Gastrocnemius medialis (tissue), 4 donors: ENCODE measurements around the gene HNRNPDL. TPM values are rescaled to one million over a fixed set of nuclear protein-coding genes. Genes with fewer than 3 reads are reported as not detected.

Experiments used
- ATAC-seq, 2 donors: fragments of 150-250 bp; one replicate each; pipeline ENCODE4 v1.9.1; 2016
- DNase-seq, 2 donors: peaks; one replicate each; pipeline ENCODE4 v3.0.0-alpha.2; 2019
- H3K27ac ChIP-seq, 4 donors: fragments of 200-600 bp; sonication (generic); 1 replicate in 1 of 4; 2 replicates in 3 of 4; pipeline ENCODE4 v1.5.1; 2016 to 2018; ENCODE audit warnings: mild to moderate bottlenecking in 2 of 4, moderate library complexity in 1 of 4
- H3K27me3 ChIP-seq, 3 donors: fragments of 200-600 bp; sonication (generic) in 2 of 3; 1 replicate in 1 of 3; 2 replicates in 2 of 3; pipeline versions ENCODE4 v1.5.1 to v1.6.0; 2016 to 2019; ENCODE audit warnings: mild to moderate bottlenecking in 1 of 3, moderate library complexity in 1 of 3
- H3K36me3 ChIP-seq, 2 donors: fragments of 200-600 bp; sonication (generic) in 1 of 2; one replicate each; pipeline ENCODE4 v1.5.1; 2017 to 2018
- H3K4me1 ChIP-seq, 2 donors: fragments of 200-600 bp; sonication (generic) in 1 of 2; one replicate each; pipeline ENCODE4 v1.5.1; 2016 to 2017; ENCODE audit warnings: mild to moderate bottlenecking in 2 of 2
- H3K4me3 ChIP-seq, 4 donors: fragments of 200-600 bp; sonication (generic) in 3 of 4; 1 replicate in 1 of 4; 2 replicates in 3 of 4; pipeline ENCODE4 v1.5.1; 2016 to 2019; ENCODE audit warnings: mild to moderate bottlenecking in 2 of 4
- H3K9me3 ChIP-seq, 3 donors: fragments of 200-600 bp; sonication (generic) in 2 of 3; 1 replicate in 1 of 3; 2 replicates in 2 of 3; pipeline ENCODE4 v1.5.1; 2016 to 2019
- CTCF ChIP-seq, 5 experiments: fragments of 450-650 bp in 3 of 5; fragments of 200-600 bp in 2 of 5; sonication (generic) in 2 of 5; IDR thresholded peaks in 4 of 5; conservative IDR thresholded peaks in 1 of 5; 1 replicate in 4 of 5; 2 replicates in 1 of 5; pipeline ENCODE4 v1.5.1; 2016 to 2019; ENCODE audit warnings: antibody characterized with exemption in 5 of 5, mild to moderate bottlenecking in 3 of 5, moderate library complexity in 3 of 5
- POLR2A ChIP-seq, 2 donors: fragments of 450-650 bp; IDR thresholded peaks; one replicate each; pipeline ENCODE4 v1.6.1; 2017; ENCODE audit warnings: antibody characterized with exemption in 2 of 2, mild to moderate bottlenecking in 2 of 2, moderate library complexity in 2 of 2
- in situ Hi-C, 4 donors: fragments of 200-750 bp; cut with MboI; loops; one replicate each; pipeline versions ENCODE4 v1.15.0 to v1.8.0; 2017; ENCODE audit warnings: low sequenced_read_pairs in 4 of 4
- intact Hi-C: fragments of 100-400 bp; cut with DNase I; formaldehyde crosslinking; loops from one replicate; pipeline ENCODE4 v1.15.1; 2023; ENCODE audit warnings: low total_unique reads
- total RNA-seq, 4 donors: library from RNA; depleted of rRNA; stranded (reverse); fragments of >200 nt; gene quantifications; one replicate each; pipeline versions ENCODE4 v1.1.0 to v1.2.3, GENCODE V29; 2016

HNRNPDL gene
- total RNA-seq, 4 donors from 2014 or later = 151 to 275 (median 226) TPM

DNA sequence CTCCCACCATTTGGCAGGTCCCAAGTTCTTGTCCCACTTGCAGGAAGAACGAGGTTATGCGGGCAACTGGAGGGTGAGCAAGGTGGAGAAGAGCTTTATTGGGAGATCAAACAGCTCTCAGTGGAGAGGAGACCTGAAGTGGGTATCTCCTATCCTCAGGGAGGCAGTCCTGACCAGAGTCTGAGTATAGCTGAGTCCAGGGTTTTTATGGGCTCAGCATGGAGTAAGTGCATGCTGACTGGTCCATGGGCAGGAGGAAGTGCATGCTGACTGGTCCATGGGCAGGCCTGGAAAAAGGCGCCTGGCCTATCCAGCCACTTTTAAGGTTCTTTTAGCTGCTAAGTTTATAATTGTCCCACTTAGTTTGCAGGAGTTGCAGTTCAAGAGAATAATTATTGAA lies 49.0 kb downstream of the HNRNPDL start:
- in situ Hi-C loops (loop anchor here in 1 of 4 donors (5.0 kb wide), 1 partner anchor 46 kb away; no protein-coding TSS in a partner anchor), intact Hi-C loops (no loop called here)
- TF ChIP-seq CTCF (IDR thresholded peaks at IDR 0.05 in 4 of 5, conservative IDR thresholded peaks at IDR 0.05 in 1 of 5) (no peak), POLR2A (IDR thresholded peaks at IDR 0.05) (no peak)
- DNase-seq = no peak
- peaks cover 17 to 23% of the 10 kb centered on the region in 2 donors for H3K4me1 ChIP-seq
- H3K36me3 ChIP-seq = no peaks in the 10 kb centered on the region
- H3K27me3 ChIP-seq = no peaks in the 10 kb centered on the region
- no peaks in the 10 kb centered on the region for H3K9me3 ChIP-seq
- H3K4me3 ChIP-seq = no peak overlapping the region
- H3K27ac ChIP-seq = peak overlapping the region; percentile 58 to 72 (median 70)
- ATAC-seq = peak in 1 of 2 donors; percentile 43

DNA sequence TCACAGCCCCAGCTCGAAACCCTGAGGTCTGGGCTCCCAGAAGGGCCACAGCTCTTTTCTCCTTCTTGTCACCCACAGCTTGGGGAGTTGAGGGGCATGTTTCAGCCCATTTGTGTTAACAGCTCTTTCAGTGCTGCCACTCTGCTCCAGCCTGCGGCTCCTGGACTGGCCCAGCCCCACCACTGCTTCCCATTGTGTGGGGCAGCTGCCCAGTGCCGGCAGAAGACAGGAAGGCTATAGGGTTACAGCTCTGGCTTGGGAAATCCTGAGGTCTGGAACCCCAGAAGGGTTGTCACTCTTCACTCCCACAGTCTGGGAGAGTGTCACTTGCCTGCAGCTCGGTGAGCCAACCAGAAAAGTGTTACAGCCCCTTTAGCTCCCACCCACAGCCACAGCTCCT lies 49.4 kb downstream of the HNRNPDL start:
- in situ Hi-C loops (loop anchor here in 1 of 4 donors (5.0 kb wide), 1 partner anchor 46 kb away; no protein-coding TSS in a partner anchor), intact Hi-C loops (no loop called here)
- H3K9me3 ChIP-seq = no peaks in the 10 kb centered on the region
- DNase-seq = peak in 1 of 2 donors; percentile 61
- H3K4me1 ChIP-seq = peaks cover 21 to 26% of the 10 kb centered on the region in 2 donors
- H3K27ac ChIP-seq = peak overlapping the region; percentile 58 to 72 (median 70)
- H3K4me3 ChIP-seq = no peak overlapping the region
- ATAC-seq = peak; percentile 60 to 91
- no peaks in the 10 kb centered on the region for H3K36me3 ChIP-seq
- no peaks in the 10 kb centered on the region for H3K27me3 ChIP-seq
- TF ChIP-seq CTCF (IDR thresholded peaks at IDR 0.05 in 4 of 5, conservative IDR thresholded peaks at IDR 0.05 in 1 of 5) (no peak), POLR2A (IDR thresholded peaks at IDR 0.05) (no peak)

GRCh38 chr4:82380344-82380743 lies 49.9 kb downstream of the HNRNPDL start:
- TF ChIP-seq CTCF (IDR thresholded peaks at IDR 0.05 in 4 of 5, conservative IDR thresholded peaks at IDR 0.05 in 1 of 5) (no peak), POLR2A (IDR thresholded peaks at IDR 0.05) (no peak)
- Histone ChIP-seq H3K4me1 (peaks cover 26 to 30% of the 10 kb centered on the region in 2 donors), H3K9me3 (no peaks in the 10 kb centered on the region), H3K27ac (peak overlapping the region; percentile 58 to 72 (median 70)), H3K27me3 (no peaks in the 10 kb centered on the region), H3K36me3 (no peaks in the 10 kb centered on the region), H3K4me3 (no peak overlapping the region)
- peak; percentile 63 to 74 for DNase-seq
- intact Hi-C loops (no loop called here), in situ Hi-C loops (loop anchor here in 1 of 4 donors (5.0 kb wide), 1 partner anchor 47 kb away; no protein-coding TSS in a partner anchor)
- ATAC-seq = peak; percentile 75 to 77

DNA sequence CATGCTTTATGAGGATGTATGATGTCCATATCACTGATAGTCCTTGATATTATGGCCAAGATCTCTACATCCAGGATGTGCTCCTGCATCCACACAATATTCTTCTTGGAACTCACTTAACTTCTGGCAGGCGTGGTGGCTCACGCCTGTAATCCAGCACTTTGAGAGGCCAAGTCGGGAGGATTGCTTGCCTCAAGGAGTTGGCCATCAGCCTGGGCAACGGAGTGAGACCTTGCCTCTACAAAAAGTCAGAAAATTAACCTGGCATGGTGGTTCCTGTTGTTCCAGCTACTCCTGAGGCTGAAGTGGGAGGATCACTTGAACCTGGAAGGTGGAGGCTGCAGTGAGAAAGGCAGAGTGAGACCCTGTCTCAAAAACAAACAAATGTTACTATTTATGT lies 54.2 kb downstream of the HNRNPDL start:
- in situ Hi-C loops = loop anchor here in 2 of 4 donors (5.0 kb wide), 1 partner anchor 51 kb away; no protein-coding TSS in a partner anchor
- DNase-seq (no peak), ATAC-seq (no peak)
- Histone ChIP-seq H3K27me3 (no peaks in the 10 kb centered on the region), H3K9me3 (no peaks in the 10 kb centered on the region), H3K4me3 (no peak overlapping the region), H3K36me3 (no peaks in the 10 kb centered on the region), H3K27ac (peak overlapping the region; percentile 99 to 100 (median 100)), H3K4me1 (peaks cover 30 to 34% of the 10 kb centered on the region in 2 donors)
- intact Hi-C loops = loop anchor here (10.0 kb wide), 1 partner anchor 909 kb away; the partner anchor contains the start of gene COQ2
- TF ChIP-seq POLR2A (IDR thresholded peaks at IDR 0.05) (no peak), CTCF (IDR thresholded peaks at IDR 0.05 in 4 of 5, conservative IDR thresholded peaks at IDR 0.05 in 1 of 5) (no peak)
